Muscle of arm (tissue), 12 donors: ENCODE results near the gene HSF5. TPM values are rescaled to one million over a fixed set of nuclear protein-coding genes. Genes with fewer than 3 reads are reported as not detected.

Source experiments
- DNase-seq: peaks from one replicate; pipeline ENCODE4 v3.0.0-alpha.2; 2013
- polyA plus RNA-seq, 12 donors: library from polyadenylated mRNA; unstranded; fragments of 120-200 nt; gene quantifications; one replicate each; pipeline ENCODE4 v1.2.1, GENCODE V29; 2013; ENCODE audit not compliant: insufficient read length in 12 of 12

Gene HSF5
- polyA plus RNA-seq, 12 donors = 0.04 to 0.23 (median 0.12) TPM; not detected in 5

- no peak for DNase-seq
These were observed 99.7 kb downstream of the HSF5 start for GRCh38 chr17:58388302-58389190.

DNA sequence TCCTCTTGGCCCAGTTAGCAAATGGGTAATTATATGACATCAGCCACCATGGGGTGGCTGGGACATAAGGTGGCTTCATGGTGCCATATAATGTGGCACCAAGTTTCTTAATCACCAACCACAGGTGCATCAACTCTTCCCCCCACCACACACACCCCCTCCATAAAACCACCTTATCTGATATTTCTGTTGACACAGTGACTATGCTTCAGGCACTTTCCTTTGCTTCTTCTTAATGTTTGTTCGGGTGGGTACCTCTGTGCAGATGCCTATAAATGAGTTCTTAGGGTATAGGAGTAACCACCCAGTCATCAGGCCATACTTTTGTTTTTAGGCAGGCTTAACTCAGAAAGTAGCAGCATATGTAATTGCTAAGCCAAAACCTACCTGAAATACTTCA lies 100.4 kb downstream of the HSF5 start:
- no peak for DNase-seq

DNA sequence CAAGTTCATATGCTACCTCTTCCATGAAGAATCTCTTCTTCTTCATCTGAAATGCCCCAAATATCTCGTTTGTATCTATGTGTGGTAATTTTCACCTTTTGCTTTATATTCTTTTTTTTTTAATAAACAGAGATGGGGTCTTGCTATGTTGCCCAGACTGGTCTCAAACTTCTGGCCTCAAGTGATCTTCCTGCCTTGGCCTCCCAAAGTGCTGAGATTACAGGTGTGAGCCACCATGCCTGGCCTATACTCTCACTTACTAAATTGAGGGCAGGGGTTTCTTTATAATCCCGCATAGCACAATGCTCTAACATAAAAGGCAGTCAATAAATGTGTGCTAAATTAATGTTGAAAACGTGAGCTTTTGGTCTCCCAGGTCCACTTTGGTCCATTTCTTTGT lies 101.5 kb downstream of the HSF5 start:
- DNase-seq = no peak

GRCh38 chr17:58385359-58385899 lies 102.8 kb downstream of the HSF5 start:
- DNase-seq = no peak

GRCh38 chr17:58384897-58385296 lies 103.3 kb downstream of the HSF5 start:
- no peak for DNase-seq

DNA sequence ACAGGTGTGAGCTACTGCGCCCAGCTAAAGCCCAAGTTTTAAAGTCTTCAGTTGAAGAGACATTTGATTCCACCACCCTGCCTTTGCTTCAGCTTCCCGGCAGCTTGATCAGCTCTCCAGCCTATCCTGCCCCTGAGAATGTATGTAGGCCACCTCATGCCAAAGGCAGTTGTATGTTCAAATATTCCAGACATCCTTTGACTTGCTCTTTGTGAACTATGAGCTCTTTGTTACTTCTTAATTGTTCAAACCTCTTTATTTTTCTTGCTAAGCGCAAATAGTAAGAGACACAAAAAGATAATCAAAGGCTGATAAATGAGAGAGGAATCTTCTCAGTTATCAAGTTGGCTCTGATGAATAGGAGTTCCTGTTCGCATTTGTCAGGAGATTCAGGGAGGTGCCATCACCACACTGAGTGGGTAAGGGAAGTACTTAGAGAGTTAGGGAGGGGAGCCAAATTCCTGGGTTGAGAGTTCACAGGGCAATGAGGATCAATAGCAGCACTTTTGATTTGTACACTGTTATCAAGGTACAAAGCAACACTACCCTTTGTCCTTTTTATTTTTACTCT lies 104.2 kb downstream of the HSF5 start:
- DNase-seq = no peak

GRCh38 chr17:58382872-58383242 lies 105.4 kb downstream of the HSF5 start:
- DNase-seq = peak; percentile 15

DNA sequence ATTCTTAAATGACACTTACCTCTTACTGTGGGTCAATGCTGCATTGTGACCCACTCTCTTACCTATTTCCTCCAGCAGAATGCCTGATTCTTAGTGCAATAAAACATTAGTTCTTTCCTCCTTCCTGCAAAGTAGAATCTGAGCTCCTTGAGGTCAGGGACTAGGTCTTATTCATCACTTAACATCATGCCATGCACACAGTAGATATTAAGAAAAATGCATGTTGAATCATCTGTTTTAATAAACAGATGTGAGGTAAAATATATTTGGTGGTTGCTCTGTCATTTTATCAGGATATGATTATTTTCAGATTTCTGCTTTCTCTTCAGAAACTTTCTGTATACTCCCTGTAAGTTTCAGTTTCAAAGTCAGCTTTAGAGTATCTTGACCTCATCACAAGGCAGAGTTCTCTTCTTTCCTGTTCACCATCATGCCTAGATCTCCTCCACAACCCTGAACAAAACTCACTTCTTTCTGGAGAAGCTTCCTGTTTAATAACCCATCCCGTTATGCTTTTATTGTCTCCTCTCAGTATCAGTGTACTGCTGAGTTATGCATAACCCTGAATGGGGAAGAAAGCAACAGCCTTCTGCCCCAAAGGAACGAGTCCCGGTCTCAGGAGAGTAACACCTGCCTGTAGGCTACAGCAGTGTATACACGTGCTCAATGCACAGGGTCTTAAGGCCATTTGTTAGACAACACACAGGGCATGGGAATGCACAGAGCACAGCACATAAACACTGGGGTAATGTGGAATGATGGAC lies 105.9 kb downstream of the HSF5 start:
- no peak for DNase-seq

GRCh38 chr17:58381124-58382035 lies 106.8 kb downstream of the HSF5 start:
- DNase-seq = no peak

GRCh38 chr17:58380207-58381123 lies 107.7 kb downstream of the HSF5 start:
- DNase-seq = no peak

- DNase-seq = no peak
These were observed 108.7 kb downstream of the HSF5 start for GRCh38 chr17:58379511-58379824.

DNA sequence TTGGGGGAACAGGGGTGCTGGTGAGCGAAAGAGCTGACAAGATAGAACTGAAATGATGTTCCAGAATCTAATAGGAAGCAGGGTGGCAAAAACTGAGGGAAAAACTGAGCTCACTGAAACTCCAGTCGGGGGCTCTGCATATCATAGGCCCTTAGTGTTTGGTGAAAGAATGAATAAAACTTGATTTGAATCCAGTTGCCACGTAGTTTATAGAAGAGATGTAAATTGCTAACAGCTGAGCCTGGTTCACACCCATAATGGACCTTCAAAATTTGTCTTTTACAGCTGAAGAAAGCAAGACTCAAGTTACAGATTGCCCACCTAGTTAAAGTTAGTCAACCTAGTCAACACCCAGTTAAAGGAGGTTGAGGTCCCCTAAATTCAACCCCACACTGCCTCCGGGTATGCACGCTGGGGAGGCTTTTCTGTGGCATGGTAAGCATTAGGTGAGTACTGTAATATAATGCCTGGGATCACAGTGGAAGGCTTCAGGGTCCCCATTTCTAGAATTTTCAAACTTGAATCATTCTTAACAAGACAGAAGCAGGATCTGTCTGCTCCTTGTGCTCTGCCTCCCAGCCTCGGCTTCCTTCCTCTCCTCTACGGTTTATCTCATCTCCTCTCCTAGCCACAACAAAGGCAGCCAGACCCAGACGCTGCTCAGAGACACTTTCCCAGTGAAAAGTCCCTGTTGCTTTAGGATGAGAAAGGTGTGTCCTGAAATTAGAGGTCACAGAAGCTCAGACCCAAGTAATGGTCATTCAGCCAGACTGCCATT lies 109.3 kb downstream of the HSF5 start:
- DNase-seq = no peak

GRCh38 chr17:58377661-58378060 lies 110.5 kb downstream of the HSF5 start:
- DNase-seq = no peak

- DNase-seq = no peak
These were observed 111.1 kb downstream of the HSF5 start for GRCh38 chr17:58377093-58377601.

GRCh38 chr17:58376472-58377000 lies 111.7 kb downstream of the HSF5 start:
- DNase-seq = no peak

- DNase-seq = no peak
These were observed 112.4 kb downstream of the HSF5 start for GRCh38 chr17:58375811-58376210.

GRCh38 chr17:58375256-58375655 lies 113.0 kb downstream of the HSF5 start:
- no peak for DNase-seq

- DNase-seq = no peak
These were observed 114.3 kb downstream of the HSF5 start for GRCh38 chr17:58373923-58374322.

DNA sequence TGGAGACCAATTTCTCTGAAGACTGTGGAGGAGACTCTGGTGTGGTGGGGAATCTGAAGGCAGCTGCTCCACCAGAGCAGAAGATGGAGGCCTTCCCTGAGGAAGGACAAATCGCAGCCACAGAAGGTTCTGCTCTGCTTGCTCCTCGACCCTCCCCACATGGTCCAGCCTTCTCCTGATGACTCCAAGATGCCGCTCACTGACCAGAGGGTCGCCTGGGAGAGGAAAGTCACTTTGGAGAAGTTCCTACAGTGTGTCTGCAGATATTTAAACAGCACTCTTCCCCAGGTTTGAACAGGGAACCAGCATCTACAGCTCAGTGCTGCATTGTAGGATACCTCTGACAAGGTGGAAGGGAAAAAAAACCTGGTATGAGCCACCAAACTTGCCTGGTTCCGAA lies 115.2 kb downstream of the HSF5 start:
- no peak for DNase-seq
